Measurements from ENCODE around the gene ITPR1.
A peak's percentile ranks its signal among the peaks of the same experiment; 100 is the strongest.

Gene ITPR1

DNA sequence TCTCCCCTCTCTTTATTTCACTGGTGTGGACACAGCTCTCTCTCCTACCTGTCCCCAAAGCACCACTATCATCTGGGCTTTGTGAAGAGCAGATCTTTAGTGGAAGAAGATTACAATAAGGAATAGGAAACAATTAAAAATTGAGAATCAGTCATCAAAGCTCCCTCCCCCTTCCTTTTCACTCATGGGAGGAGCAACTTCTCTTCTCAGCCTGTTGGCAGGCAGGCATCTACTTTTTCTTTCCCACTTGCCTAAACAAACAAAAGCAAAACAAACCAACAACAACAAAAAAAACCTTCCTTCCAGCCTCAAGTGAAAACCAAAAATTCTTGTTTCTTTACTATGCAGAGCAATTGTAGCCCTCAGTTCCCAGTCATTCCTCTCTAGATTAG is 360.6 kb downstream of the ITPR1 start:
- H3K4me1 ChIP-seq (ENCODE audit: control insufficient read depth, insufficient read depth, low read depth, low read length), result no peaks in the 10 kb centered on the region

GRCh38 chr3:4855676-4856075 is 362.5 kb downstream of the ITPR1 start:
- Histone ChIP-seq H3K18ac (ENCODE audit: low read depth in 1 of 2, low read length in 2 of 2) (no peak overlapping the region), H3K4ac (ENCODE audit: low read depth in 1 of 2, low read length in 2 of 2) (no peak overlapping the region), H3K4me1 (ENCODE audit: control insufficient read depth, insufficient read depth, low read depth, low read length) (no peaks in the 10 kb centered on the region), H3K14ac (ENCODE audit: low read length in 2 of 2) (no peak overlapping the region), H4K91ac (ENCODE audit: low read length) (no peak overlapping the region), H3K4me2 (ENCODE audit: low read length, poor library complexity, severe bottlenecking) (no peak overlapping the region), H3K23ac (ENCODE audit: low read length in 2 of 2) (no peak overlapping the region), H2BK120ac (ENCODE audit: low read depth, low read length) (no peak overlapping the region), H2BK5ac (ENCODE audit: low read depth, low read length, poor library complexity, severe bottlenecking) (no peak overlapping the region), H3K4me3 (ENCODE audit: insufficient read depth in 1 of 2, low read depth in 1 of 2, low read length in 2 of 2) (no peak overlapping the region), H2AFZ (ENCODE audit: low read depth, low read length) (no peak overlapping the region), H4K8ac (ENCODE audit: low read length) (no peak overlapping the region), H3K9ac (ENCODE audit: low read length) (no peak overlapping the region), H2BK12ac (ENCODE audit: low read length in 2 of 2) (no peak overlapping the region), H3K27ac (ENCODE audit: low read length, poor library complexity, severe bottlenecking) (no peak overlapping the region), H3K9me3 (ENCODE audit: control insufficient read depth, low read length) (peaks cover 7% of the 10 kb centered on the region), H2BK15ac (ENCODE audit: low read depth, poor library complexity, severe bottlenecking) (no peak overlapping the region), H3K79me1 (replicated peaks; ENCODE audit: low read length, poor library complexity, severe bottlenecking) (no peaks in the 10 kb centered on the region), H2AK5ac (ENCODE audit: low read length, severe bottlenecking) (no peak overlapping the region), H3K27me3 (ENCODE audit: control insufficient read depth in 1 of 2, insufficient read depth in 1 of 2, low read length in 2 of 2) (no peaks in the 10 kb centered on the region), H3K36me3 (ENCODE audit: control insufficient read depth in 1 of 2, insufficient read depth in 2 of 2, low read depth in 1 of 2, low read length in 2 of 2) (no peaks in the 10 kb centered on the region)
- DNase-seq, result no peak
- WGBS, result 84% methylated on average over 3 of the region's 5 CpGs

More for the DNA sequence above, 360.6 kb downstream of the ITPR1 start:
- no peaks in the 10 kb centered on the region for H3K27me3 ChIP-seq (ENCODE audit: control insufficient read depth in 1 of 2, insufficient read depth in 1 of 2, low read length in 2 of 2)
- no peak overlapping the region for H4K91ac ChIP-seq (ENCODE audit: low read length)
- no peak overlapping the region for H2BK120ac ChIP-seq (ENCODE audit: low read depth, low read length)
- H2AFZ ChIP-seq (ENCODE audit: low read depth, low read length), result no peak overlapping the region
- no peak overlapping the region for H3K23ac ChIP-seq (ENCODE audit: low read length in 2 of 2)
- no peaks in the 10 kb centered on the region for H3K79me1 ChIP-seq (replicated peaks; ENCODE audit: low read length, poor library complexity, severe bottlenecking)
- no peak overlapping the region for H3K18ac ChIP-seq (ENCODE audit: low read depth in 1 of 2, low read length in 2 of 2)
- no peak overlapping the region for H3K4ac ChIP-seq (ENCODE audit: low read depth in 1 of 2, low read length in 2 of 2)
- no peak overlapping the region for H3K4me2 ChIP-seq (ENCODE audit: low read length, poor library complexity, severe bottlenecking)
- H3K36me3 ChIP-seq (ENCODE audit: control insufficient read depth in 1 of 2, insufficient read depth in 2 of 2, low read depth in 1 of 2, low read length in 2 of 2), result no peaks in the 10 kb centered on the region
- no peak overlapping the region for H2BK15ac ChIP-seq (ENCODE audit: low read depth, poor library complexity, severe bottlenecking)
- H2BK5ac ChIP-seq (ENCODE audit: low read depth, low read length, poor library complexity, severe bottlenecking), result no peak overlapping the region
- H3K4me3 ChIP-seq (ENCODE audit: insufficient read depth in 1 of 2, low read depth in 1 of 2, low read length in 2 of 2), result no peak overlapping the region
- DNase-seq, result no peak
- H4K8ac ChIP-seq (ENCODE audit: low read length), result peak overlapping the region; percentile 45
- no peaks in the 10 kb centered on the region for H3K9me3 ChIP-seq (ENCODE audit: control insufficient read depth, low read length)
- H2BK12ac ChIP-seq (ENCODE audit: low read length in 2 of 2), result peak overlapping the region in 1 of 2 experiments; percentile 18
- no peak overlapping the region for H3K14ac ChIP-seq (ENCODE audit: low read length in 2 of 2)
- no peak overlapping the region for H3K9ac ChIP-seq (ENCODE audit: low read length)
- no peak overlapping the region for H2AK5ac ChIP-seq (ENCODE audit: low read length, severe bottlenecking)
- no peak overlapping the region for H3K27ac ChIP-seq (ENCODE audit: low read length, poor library complexity, severe bottlenecking)

DNA sequence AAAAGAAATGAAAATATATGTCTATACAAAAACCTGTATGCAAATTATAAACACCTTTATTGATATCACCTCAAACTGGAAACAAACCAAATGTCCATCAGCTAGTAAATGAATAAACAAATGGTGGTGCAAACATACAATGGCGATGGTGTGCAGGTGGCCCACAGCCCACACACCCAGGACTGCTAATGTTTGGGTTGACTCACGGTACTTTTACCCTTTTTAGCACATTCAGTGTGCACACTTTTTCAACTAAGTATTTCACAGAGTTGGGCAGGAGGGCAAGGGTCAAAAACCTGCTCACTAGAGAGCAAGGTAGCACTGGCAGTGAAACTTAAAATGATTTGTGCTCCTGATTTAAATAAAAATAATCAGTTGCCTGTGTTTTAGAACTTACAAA is 363.0 kb downstream of the ITPR1 start:
- Histone ChIP-seq H3K4me2 (ENCODE audit: low read length, poor library complexity, severe bottlenecking) (no peak overlapping the region), H2BK120ac (ENCODE audit: low read depth, low read length) (no peak overlapping the region), H3K4ac (ENCODE audit: low read depth in 1 of 2, low read length in 2 of 2) (no peak overlapping the region), H3K9me3 (ENCODE audit: control insufficient read depth, low read length) (peaks cover 9% of the 10 kb centered on the region), H2BK5ac (ENCODE audit: low read depth, low read length, poor library complexity, severe bottlenecking) (no peak overlapping the region), H3K4me3 (ENCODE audit: insufficient read depth in 1 of 2, low read depth in 1 of 2, low read length in 2 of 2) (no peak overlapping the region), H4K8ac (ENCODE audit: low read length) (no peak overlapping the region), H4K91ac (ENCODE audit: low read length) (no peak overlapping the region), H3K4me1 (ENCODE audit: control insufficient read depth, insufficient read depth, low read depth, low read length) (no peaks in the 10 kb centered on the region), H3K36me3 (ENCODE audit: control insufficient read depth in 1 of 2, insufficient read depth in 2 of 2, low read depth in 1 of 2, low read length in 2 of 2) (no peaks in the 10 kb centered on the region), H3K27ac (ENCODE audit: low read length, poor library complexity, severe bottlenecking) (no peak overlapping the region), H3K27me3 (ENCODE audit: control insufficient read depth in 1 of 2, insufficient read depth in 1 of 2, low read length in 2 of 2) (no peaks in the 10 kb centered on the region), H3K14ac (ENCODE audit: low read length in 2 of 2) (peak overlapping the region in 1 of 2 experiments; percentile 72), H3K18ac (ENCODE audit: low read depth in 1 of 2, low read length in 2 of 2) (no peak overlapping the region), H2BK15ac (ENCODE audit: low read depth, poor library complexity, severe bottlenecking) (no peak overlapping the region), H3K79me1 (replicated peaks; ENCODE audit: low read length, poor library complexity, severe bottlenecking) (no peaks in the 10 kb centered on the region), H2AFZ (ENCODE audit: low read depth, low read length) (no peak overlapping the region), H3K23ac (ENCODE audit: low read length in 2 of 2) (no peak overlapping the region), H2AK5ac (ENCODE audit: low read length, severe bottlenecking) (no peak overlapping the region), H3K9ac (ENCODE audit: low read length) (no peak overlapping the region), H2BK12ac (ENCODE audit: low read length in 2 of 2) (no peak overlapping the region)
- DNase-seq, result no peak
- 50% methylated on average over 2 of the region's 2 CpGs for WGBS

- Histone ChIP-seq H2BK5ac (ENCODE audit: low read depth, low read length, poor library complexity, severe bottlenecking) (no peak overlapping the region), H3K9ac (ENCODE audit: low read length) (no peak overlapping the region), H3K18ac (ENCODE audit: low read depth in 1 of 2, low read length in 2 of 2) (no peak overlapping the region), H3K4ac (ENCODE audit: low read depth in 1 of 2, low read length in 2 of 2) (no peak overlapping the region), H4K91ac (ENCODE audit: low read length) (no peak overlapping the region), H2BK12ac (ENCODE audit: low read length in 2 of 2) (no peak overlapping the region), H3K36me3 (ENCODE audit: control insufficient read depth in 1 of 2, insufficient read depth in 2 of 2, low read depth in 1 of 2, low read length in 2 of 2) (no peaks in the 10 kb centered on the region), H2AFZ (ENCODE audit: low read depth, low read length) (no peak overlapping the region), H3K4me2 (ENCODE audit: low read length, poor library complexity, severe bottlenecking) (no peak overlapping the region), H4K8ac (ENCODE audit: low read length) (no peak overlapping the region), H2AK5ac (ENCODE audit: low read length, severe bottlenecking) (no peak overlapping the region), H2BK120ac (ENCODE audit: low read depth, low read length) (no peak overlapping the region), H3K14ac (ENCODE audit: low read length in 2 of 2) (no peak overlapping the region), H3K79me1 (replicated peaks; ENCODE audit: low read length, poor library complexity, severe bottlenecking) (no peaks in the 10 kb centered on the region), H2BK15ac (ENCODE audit: low read depth, poor library complexity, severe bottlenecking) (no peak overlapping the region), H3K4me1 (ENCODE audit: control insufficient read depth, insufficient read depth, low read depth, low read length) (no peaks in the 10 kb centered on the region), H3K23ac (ENCODE audit: low read length in 2 of 2) (no peak overlapping the region), H3K9me3 (ENCODE audit: control insufficient read depth, low read length) (peaks cover 11% of the 10 kb centered on the region), H3K4me3 (ENCODE audit: insufficient read depth in 1 of 2, low read depth in 1 of 2, low read length in 2 of 2) (no peak overlapping the region), H3K27ac (ENCODE audit: low read length, poor library complexity, severe bottlenecking) (no peak overlapping the region), H3K27me3 (ENCODE audit: control insufficient read depth in 1 of 2, insufficient read depth in 1 of 2, low read length in 2 of 2) (no peaks in the 10 kb centered on the region)
- WGBS, result 78% methylated on average over 4 of the region's 4 CpGs
- DNase-seq, result no peak
These were observed 363.4 kb downstream of the ITPR1 start for GRCh38 chr3:4856564-4856963.

Measured in mesenchymal stem cell (in vitro differentiated cells and primary cell).